IgD-negative memory B cell (primary cell): ENCODE data around the gene TDRD9. TPM values are rescaled to one million over a fixed set of nuclear protein-coding genes. Genes with fewer than 3 reads are reported as not detected.
"Not testable (repeated sequence)": the region's sequence is repeated elsewhere in the genome, so short reads cannot be mapped to it uniquely, and the experiment has no call there.

Experiments used
- H3K27ac Mint-ChIP-seq, 3 donors: one replicate each; pipeline ENCODE4 v1.8.0; 2020 to 2022; ENCODE audit warnings: mild to moderate bottlenecking in 3 of 3, mixed read lengths in 3 of 3, moderate library complexity in 1 of 3
- H3K27me3 Mint-ChIP-seq: one replicate; pipeline ENCODE4 v1.8.0; 2021; ENCODE audit warnings: mixed read lengths
- H3K36me3 Mint-ChIP-seq: one replicate; pipeline ENCODE4 v1.8.0; 2020; ENCODE audit warnings: mild to moderate bottlenecking, mixed read lengths
- H3K4me1 Mint-ChIP-seq, 3 donors: one replicate each; pipeline ENCODE4 v1.8.0; 2020 to 2022; ENCODE audit warnings: mixed read lengths in 3 of 3, mild to moderate bottlenecking in 1 of 3
- H3K4me3 Mint-ChIP-seq, 4 donors: one replicate each; pipeline ENCODE4 v1.8.0; 2020 to 2022; ENCODE audit warnings: mild to moderate bottlenecking in 4 of 4, mixed read lengths in 4 of 4, moderate library complexity in 3 of 4
- H3K9me3 Mint-ChIP-seq, 3 donors: one replicate each; pipeline ENCODE4 v1.8.0; 2020 to 2021; ENCODE audit warnings: mixed read lengths in 3 of 3, mild to moderate bottlenecking in 1 of 3
- polyA plus RNA-seq: library from polyadenylated mRNA; unstranded; fragments of 300-500 nt; fragmentation: Illumina TruSeq; gene quantifications from one replicate; pipeline ENCODE4 v1.2.3, GENCODE V29; 2021

The TDRD9 gene
- polyA plus RNA-seq, 1 donor from 2014 or later = 2.0 TPM

- H3K36me3 Mint-ChIP-seq = no peaks in the 10 kb centered on the region
- H3K9me3 Mint-ChIP-seq = no peaks in the 10 kb centered on the region
- H3K4me1 Mint-ChIP-seq = no peaks in the 10 kb centered on the region
- H3K27ac Mint-ChIP-seq = no peak overlapping the region
- no peaks in the 10 kb centered on the region for H3K27me3 Mint-ChIP-seq
- H3K4me3 Mint-ChIP-seq = no peak overlapping the region
Measured at GRCh38 chr14:103887170-103887501, 41.1 kb upstream of the TDRD9 start.

GRCh38 chr14:103887557-103888115 lies 40.6 kb upstream of the TDRD9 start:
- Mint-ChIP-seq H3K4me3 (no peak overlapping the region), H3K4me1 (no peaks in the 10 kb centered on the region), H3K9me3 (no peaks in the 10 kb centered on the region), H3K27ac (no peak overlapping the region), H3K27me3 (no peaks in the 10 kb centered on the region), H3K36me3 (no peaks in the 10 kb centered on the region)

GRCh38 chr14:103889002-103889312 lies 39.3 kb upstream of the TDRD9 start:
- not testable (repeated sequence) for H3K36me3 Mint-ChIP-seq, H3K27ac Mint-ChIP-seq, H3K9me3 Mint-ChIP-seq, H3K27me3 Mint-ChIP-seq, H3K4me1 Mint-ChIP-seq, H3K4me3 Mint-ChIP-seq

- Mint-ChIP-seq H3K27me3 (no peaks in the 10 kb centered on the region), H3K27ac (no peak overlapping the region), H3K36me3 (no peaks in the 10 kb centered on the region), H3K4me3 (no peak overlapping the region), H3K4me1 (no peaks in the 10 kb centered on the region), H3K9me3 (no peaks in the 10 kb centered on the region)
Measured at GRCh38 chr14:103889313-103890051, 38.8 kb upstream of the TDRD9 start.

- Mint-ChIP-seq H3K27ac (no peak overlapping the region), H3K4me1 (no peaks in the 10 kb centered on the region), H3K36me3 (no peaks in the 10 kb centered on the region), H3K4me3 (no peak overlapping the region), H3K9me3 (no peaks in the 10 kb centered on the region), H3K27me3 (no peaks in the 10 kb centered on the region)
Measured at GRCh38 chr14:103890052-103890371, 38.2 kb upstream of the TDRD9 start.

GRCh38 chr14:103890821-103891666 lies 37.2 kb upstream of the TDRD9 start:
- no peak overlapping the region for H3K27ac Mint-ChIP-seq
- H3K9me3 Mint-ChIP-seq = no peaks in the 10 kb centered on the region
- H3K36me3 Mint-ChIP-seq = no peaks in the 10 kb centered on the region
- no peak overlapping the region for H3K4me3 Mint-ChIP-seq
- no peaks in the 10 kb centered on the region for H3K27me3 Mint-ChIP-seq
- H3K4me1 Mint-ChIP-seq = no peaks in the 10 kb centered on the region

- H3K4me3 Mint-ChIP-seq = no peak overlapping the region
- H3K27ac Mint-ChIP-seq = no peak overlapping the region
- no peaks in the 10 kb centered on the region for H3K27me3 Mint-ChIP-seq
- H3K4me1 Mint-ChIP-seq = no peaks in the 10 kb centered on the region
- no peaks in the 10 kb centered on the region for H3K9me3 Mint-ChIP-seq
- H3K36me3 Mint-ChIP-seq = no peaks in the 10 kb centered on the region
Measured at GRCh38 chr14:103891667-103892215, 36.5 kb upstream of the TDRD9 start.

- no peaks in the 10 kb centered on the region for H3K9me3 Mint-ChIP-seq
- no peak overlapping the region for H3K27ac Mint-ChIP-seq
- no peaks in the 10 kb centered on the region for H3K4me1 Mint-ChIP-seq
- H3K27me3 Mint-ChIP-seq = no peaks in the 10 kb centered on the region
- no peak overlapping the region for H3K4me3 Mint-ChIP-seq
- no peaks in the 10 kb centered on the region for H3K36me3 Mint-ChIP-seq
Measured at GRCh38 chr14:103892247-103892646, 36.0 kb upstream of the TDRD9 start.

GRCh38 chr14:103894034-103894722 lies 34.1 kb upstream of the TDRD9 start:
- H3K9me3 Mint-ChIP-seq = no peaks in the 10 kb centered on the region
- no peak overlapping the region for H3K4me3 Mint-ChIP-seq
- peaks cover 2% of the 10 kb centered on the region for H3K36me3 Mint-ChIP-seq
- H3K27ac Mint-ChIP-seq = peak overlapping the region in 1 of 3 donors; percentile 67
- H3K27me3 Mint-ChIP-seq = peaks cover 3% of the 10 kb centered on the region
- no peaks in the 10 kb centered on the region for H3K4me1 Mint-ChIP-seq

- no peaks in the 10 kb centered on the region for H3K4me1 Mint-ChIP-seq
- H3K36me3 Mint-ChIP-seq = peaks cover 2% of the 10 kb centered on the region
- H3K27me3 Mint-ChIP-seq = peaks cover 3% of the 10 kb centered on the region
- H3K4me3 Mint-ChIP-seq = no peak overlapping the region
- no peak overlapping the region for H3K27ac Mint-ChIP-seq
- no peaks in the 10 kb centered on the region for H3K9me3 Mint-ChIP-seq
Measured at GRCh38 chr14:103894723-103895059, 33.6 kb upstream of the TDRD9 start.

GRCh38 chr14:103896578-103896977 lies 31.7 kb upstream of the TDRD9 start:
- H3K36me3 Mint-ChIP-seq = peaks cover 2% of the 10 kb centered on the region
- H3K27ac Mint-ChIP-seq = no peak overlapping the region
- H3K4me3 Mint-ChIP-seq = no peak overlapping the region
- peaks cover 5% of the 10 kb centered on the region for H3K27me3 Mint-ChIP-seq
- H3K4me1 Mint-ChIP-seq = peaks cover 0 to 2% (median 2%) of the 10 kb centered on the region in 3 donors
- H3K9me3 Mint-ChIP-seq = no peaks in the 10 kb centered on the region

- Mint-ChIP-seq H3K4me3 (no peak overlapping the region), H3K27ac (no peak overlapping the region), H3K4me1 (peaks cover 0 to 4% (median 2%) of the 10 kb centered on the region in 3 donors)
Measured at GRCh38 chr14:103897075-103897947, 30.9 kb upstream of the TDRD9 start.

GRCh38 chr14:103898204-103898603 lies 30.1 kb upstream of the TDRD9 start:
- Mint-ChIP-seq H3K36me3 (peaks cover 2% of the 10 kb centered on the region), H3K4me1 (peaks cover 0 to 4% (median 2%) of the 10 kb centered on the region in 3 donors), H3K4me3 (no peak overlapping the region), H3K27ac (no peak overlapping the region), H3K9me3 (no peaks in the 10 kb centered on the region), H3K27me3 (peaks cover 5% of the 10 kb centered on the region)

More at GRCh38 chr14:103897075-103897947, 30.9 kb upstream of the TDRD9 start:
- Mint-ChIP-seq H3K27me3 (peaks cover 5% of the 10 kb centered on the region), H3K9me3 (no peaks in the 10 kb centered on the region), H3K36me3 (peaks cover 2% of the 10 kb centered on the region)

GRCh38 chr14:103898711-103899110 lies 29.5 kb upstream of the TDRD9 start:
- Mint-ChIP-seq H3K36me3 (peaks cover 2% of the 10 kb centered on the region), H3K27me3 (peaks cover 5% of the 10 kb centered on the region), H3K9me3 (no peaks in the 10 kb centered on the region), H3K4me3 (no peak overlapping the region), H3K4me1 (peaks cover 0 to 4% (median 2%) of the 10 kb centered on the region in 3 donors), H3K27ac (no peak overlapping the region)
